Neural progenitor cell (in vitro differentiated cells): ENCODE measurements around the gene ALAS1.

ENCODE experiments used
- CTCF ChIP-seq: fragments of 200-600 bp; sonication (generic); IDR thresholded peaks from 2 replicates; pipeline ENCODE4 v1.5.1; 2017; ENCODE audit warnings: antibody characterized with exemption, mild to moderate bottlenecking
- EZH2 ChIP-seq: fragments of 200-600 bp; sonication (generic); IDR thresholded peaks from 2 replicates; pipeline ENCODE4 v1.6.1; 2017; ENCODE audit warnings: antibody characterized with exemption, mild to moderate bottlenecking, moderate library complexity
- EZH2phosphoT487 ChIP-seq: fragments of 200-600 bp; sonication (generic); IDR thresholded peaks from 2 replicates; pipeline ENCODE4 v1.6.1; 2017; ENCODE audit warnings: antibody characterized with exemption

GRCh38 chr3:52227117-52227516, 29.2 kb downstream of the ALAS1 start:
- TF ChIP-seq CTCF (no peak), EZH2 (no peak), EZH2phosphoT487 (no peak)
